Measurements from ENCODE around the gene IL11.
"Not testable (repeated sequence)": the region's sequence is repeated elsewhere in the genome, so short reads cannot be mapped to it uniquely, and the experiment has no call there.

Gene IL11

DNA sequence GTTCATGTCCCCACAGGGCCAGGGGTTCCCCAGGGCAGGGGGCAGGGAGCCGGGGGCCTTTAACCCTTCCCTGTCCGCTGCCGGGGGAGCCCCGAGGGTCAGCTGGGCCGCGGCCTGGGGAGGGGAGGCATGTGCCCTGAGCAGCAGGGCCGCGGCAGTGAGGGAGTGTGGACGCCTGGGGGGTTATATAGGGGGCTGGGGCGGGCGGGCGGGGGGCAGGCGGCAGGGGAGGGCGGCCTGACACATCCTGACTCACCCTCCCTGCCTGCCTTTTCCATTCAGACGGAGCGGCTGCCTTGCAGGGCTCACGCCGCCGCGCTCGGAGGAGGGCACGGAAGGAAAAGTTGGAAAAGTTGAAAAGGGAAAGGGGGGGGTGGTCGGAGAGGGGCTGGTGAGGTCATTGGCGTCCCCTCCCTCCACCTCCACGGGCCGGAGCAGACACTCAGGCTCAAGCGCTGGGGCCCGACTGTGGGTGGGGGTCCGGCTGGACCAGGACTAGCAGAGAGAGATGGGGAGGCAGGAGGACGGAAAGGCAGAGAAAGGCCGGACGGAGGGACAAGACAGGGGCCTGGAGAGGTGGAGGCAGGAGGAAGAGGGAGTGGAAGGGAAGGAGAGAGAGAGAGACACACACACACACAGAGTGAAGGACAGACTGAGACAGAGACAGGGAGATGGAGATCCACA is at the start of gene IL11:
Gene IL11 (minus strand): TSS at position 159 of the 684 bp plus-strand sequence. CDS start 153 bp downstream, at position 6.
- DNase-seq = no peak

GRCh38 chr19:55419624-55420236 is 49.5 kb upstream of the IL11 start:
- DNase-seq = no peak

- no peak for DNase-seq
Measured at GRCh38 chr19:55419103-55419502, 48.8 kb upstream of the IL11 start.

DNA sequence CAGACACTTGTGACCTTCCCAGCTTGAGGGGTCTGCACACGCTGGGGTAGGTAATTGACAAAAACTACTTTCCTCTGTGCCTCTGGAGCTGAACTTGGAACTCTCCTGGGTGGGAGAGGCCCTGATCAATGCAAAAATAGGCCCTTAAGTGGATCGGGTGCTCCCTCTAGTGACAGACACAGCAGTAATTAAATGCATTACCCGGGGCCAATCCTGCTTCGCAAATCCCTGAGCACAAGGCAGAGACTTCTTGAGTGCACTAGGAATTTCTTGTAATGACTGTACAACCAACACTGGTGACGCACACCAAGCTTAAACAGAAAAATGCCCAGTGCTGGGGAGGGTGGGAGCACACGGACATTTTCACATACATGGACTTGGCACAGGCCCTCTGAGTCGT is 47.9 kb upstream of the IL11 start:
- peak; percentile 57 for DNase-seq

- no peak for DNase-seq
Measured at GRCh38 chr19:55410168-55410567, 39.9 kb upstream of the IL11 start.

DNA sequence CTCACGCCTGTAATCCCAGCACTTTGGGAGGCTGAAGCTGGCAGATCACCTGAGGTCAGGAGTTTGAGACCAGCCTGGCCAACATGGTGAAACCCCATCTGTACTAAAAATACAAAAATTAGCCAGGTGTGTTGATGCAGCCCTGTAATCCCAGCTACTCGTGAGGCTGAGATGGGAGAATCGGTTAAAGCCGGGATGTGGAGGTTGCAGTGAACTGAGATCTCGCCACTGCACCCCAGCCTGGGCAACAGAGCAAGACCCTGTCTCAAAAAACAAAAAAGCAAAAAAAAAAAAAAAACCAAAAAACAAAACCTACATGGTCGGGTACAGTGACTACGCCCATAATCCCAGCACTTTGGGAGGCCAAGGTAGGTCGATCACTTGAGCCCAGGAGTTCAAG is 38.9 kb upstream of the IL11 start:
- not testable (repeated sequence) for DNase-seq

GRCh38 chr19:55408533-55408872 is 38.2 kb upstream of the IL11 start:
- DNase-seq = no peak

GRCh38 chr19:55407800-55408532 is 37.7 kb upstream of the IL11 start:
- DNase-seq = peak; percentile 99

DNA sequence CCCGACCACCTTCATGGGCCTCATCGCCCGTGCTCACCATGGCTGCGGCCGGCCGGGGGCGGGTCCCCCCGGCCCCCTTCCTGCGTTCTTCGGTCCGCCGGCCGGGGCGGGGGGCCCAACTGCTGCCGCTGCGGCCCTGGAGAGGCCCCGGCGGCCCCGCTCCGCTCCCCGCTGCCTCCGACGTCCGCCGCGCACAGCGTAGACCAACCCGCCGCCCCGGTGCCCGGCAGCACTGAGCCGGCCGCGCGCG is 37.2 kb upstream of the IL11 start, which contains the start of gene UBE2S:
Gene UBE2S (minus strand): TSS at position 239 of the 250 bp plus-strand sequence. CDS start 199 bp downstream, at position 40.
- not testable (repeated sequence) for DNase-seq

GRCh38 chr19:55406826-55407549 is 36.7 kb upstream of the IL11 start:
- DNase-seq = no peak

GRCh38 chr19:55406091-55406825 is 36.0 kb upstream of the IL11 start:
- DNase-seq = no peak

GRCh38 chr19:55405638-55406037 is 35.4 kb upstream of the IL11 start:
- DNase-seq = no peak

DNA sequence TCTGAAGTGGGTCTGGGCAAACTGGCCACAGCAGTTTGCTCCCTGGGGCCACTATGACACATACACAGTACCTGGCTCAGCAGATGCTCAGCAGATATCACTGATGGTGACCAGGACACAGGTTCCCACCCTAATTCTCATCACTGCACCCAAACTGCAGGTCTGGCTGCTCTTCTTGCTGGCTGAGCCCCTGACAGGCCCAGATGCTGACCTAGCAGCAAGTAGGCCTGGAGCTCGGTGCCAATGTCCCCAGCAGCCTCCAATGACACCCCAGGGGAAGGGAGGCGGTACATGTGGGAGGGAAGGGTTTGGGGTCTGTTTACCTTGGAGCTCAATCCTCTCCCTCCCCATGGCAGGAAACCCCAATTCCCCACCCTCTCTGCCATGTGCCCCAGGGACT is 32.2 kb upstream of the IL11 start:
- DNase-seq = no peak

DNA sequence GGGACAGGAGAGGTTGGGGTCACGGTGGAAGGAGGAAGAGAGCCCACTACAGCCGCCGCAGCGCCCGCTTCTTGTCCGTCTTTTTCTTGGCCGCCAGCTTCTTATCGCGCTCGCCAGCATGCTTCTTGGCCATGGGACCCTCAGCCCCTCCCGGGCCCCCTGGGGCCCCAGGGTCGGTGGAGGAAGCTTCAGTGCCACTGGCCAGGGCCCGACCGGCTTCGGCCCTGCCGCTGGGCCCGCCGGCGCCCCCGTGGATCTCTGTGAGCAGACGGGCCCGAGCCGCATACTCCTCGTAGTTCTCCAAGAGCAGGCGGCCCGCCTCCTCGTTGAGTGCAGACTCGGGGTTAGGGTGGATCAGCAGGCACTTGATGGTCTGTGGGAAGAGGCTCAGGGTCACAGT is 31.1 kb upstream of the IL11 start:
- DNase-seq = not testable (repeated sequence)

- DNase-seq = no peak
Measured at GRCh38 chr19:55400281-55401087, 30.2 kb upstream of the IL11 start.

DNA sequence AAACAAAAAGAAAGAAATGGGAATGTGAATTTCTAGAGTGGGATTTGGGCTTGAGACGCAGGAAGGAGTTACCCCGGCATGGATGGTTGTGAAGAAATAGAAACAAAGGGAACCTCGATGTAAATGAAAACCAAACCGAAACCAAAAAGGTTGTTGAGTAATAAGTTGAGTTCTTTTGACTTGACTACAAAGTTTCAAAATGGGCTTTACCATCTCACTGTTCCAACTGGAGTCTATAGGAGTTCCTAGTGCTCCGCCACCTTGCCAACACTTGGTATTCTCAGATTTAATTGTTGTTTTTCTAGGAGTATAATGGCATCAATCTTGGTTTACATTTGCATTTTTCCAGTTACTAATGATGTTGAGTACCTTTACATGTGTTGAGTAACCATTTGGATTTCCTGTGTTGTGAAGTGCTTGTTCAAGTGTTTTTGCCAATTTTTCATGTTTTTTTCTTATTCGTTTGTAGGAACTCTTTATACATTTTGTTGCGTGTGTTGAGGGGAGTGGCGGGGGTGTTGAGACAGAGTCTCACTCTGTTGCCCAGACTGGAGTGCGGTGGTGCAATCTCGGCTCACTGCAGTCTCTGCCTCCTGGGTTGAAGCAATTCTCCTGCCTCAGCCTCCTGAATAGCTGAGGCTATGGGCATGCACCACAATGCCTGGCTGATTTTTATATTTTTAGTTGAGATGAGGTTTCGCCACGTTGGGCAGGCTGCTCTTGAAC is 28.1 kb upstream of the IL11 start:
- no peak for DNase-seq

DNA sequence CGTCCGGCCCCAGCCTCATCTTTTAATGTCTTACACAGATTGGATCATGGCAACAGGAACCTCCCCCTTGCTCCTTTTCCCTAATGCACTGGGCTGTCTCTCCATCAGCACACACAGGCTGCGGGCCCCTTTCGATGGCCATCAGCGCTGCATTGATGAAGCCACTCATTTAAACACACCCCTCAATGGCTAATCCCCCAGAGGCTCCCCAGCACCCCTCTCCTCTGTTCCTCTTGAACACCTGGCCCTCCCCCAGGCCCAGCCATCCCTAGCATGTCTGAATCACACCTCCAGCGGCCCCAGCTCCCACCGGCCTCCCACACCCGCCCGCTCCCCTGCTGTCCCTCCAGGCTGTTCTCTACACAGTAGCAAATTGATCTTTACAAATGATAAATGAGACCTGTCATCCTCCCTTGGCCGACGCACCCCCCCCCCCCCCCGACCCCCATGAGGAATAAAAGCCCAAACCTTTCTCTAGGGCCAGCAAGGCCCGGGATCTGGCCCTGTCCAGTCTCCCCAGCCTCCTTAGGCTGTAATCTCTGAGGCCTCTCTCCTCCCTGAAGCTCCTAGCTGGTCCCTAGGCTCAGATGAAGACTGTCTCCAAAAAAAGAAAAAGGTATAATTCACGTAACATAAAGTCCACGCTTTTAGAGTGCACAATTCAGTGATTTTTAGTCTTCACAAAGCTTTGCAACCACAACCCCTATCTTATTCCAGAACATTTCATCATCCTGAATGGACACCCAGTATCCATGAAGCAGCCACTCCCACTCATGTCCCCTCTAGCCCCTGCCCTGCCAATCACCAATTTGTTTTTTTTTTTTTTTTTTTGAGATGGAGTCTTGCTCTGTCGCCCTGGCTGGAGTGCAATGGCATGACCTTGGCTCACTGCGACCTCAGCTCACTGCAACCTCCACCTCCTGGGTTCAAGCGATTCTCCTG is 22.8 kb upstream of the IL11 start:
- DNase-seq = no peak

GRCh38 chr19:55391702-55392615 is 21.7 kb upstream of the IL11 start:
- no peak for DNase-seq

GRCh38 chr19:55391191-55391670 is 21.0 kb upstream of the IL11 start:
- DNase-seq = no peak
